DND-41 (cell line): ENCODE results near the gene CACNA1S.

ENCODE experiments used
- ATAC-seq: fragments of 200-7000 bp; cut with Tn5 transposase; 3 replicates; pipeline ENCODE4 v1.9.1; 2021; ENCODE audit warnings: low read depth; ENCODE audit not compliant: insufficient read depth
- DNase-seq: peaks from one replicate; pipeline ENCODE4 v3.0.0-alpha.2; 2020
- H2AFZ ChIP-seq: 2 replicates; pipeline ENCODE4 v1.6.0; 2012; ENCODE audit warnings: low read depth, low read length
- H3K27ac ChIP-seq: 2 replicates; pipeline ENCODE4 v1.5.1; 2012; ENCODE audit warnings: low read length, inconsistent platforms
- H3K27me3 ChIP-seq: fragments of 200-600 bp; sonication (generic); 2 replicates; pipeline ENCODE4 v1.6.0; 2012; ENCODE audit warnings: low read length, mild to moderate bottlenecking, inconsistent platforms; ENCODE audit not compliant: insufficient read depth, poor library complexity
- H3K36me3 ChIP-seq: 2 replicates; pipeline ENCODE4 v1.5.1; 2012; ENCODE audit warnings: low read length, inconsistent platforms; ENCODE audit not compliant: insufficient read depth
- H3K4me1 ChIP-seq: 2 replicates; pipeline ENCODE4 v1.5.1; 2012; ENCODE audit warnings: mild to moderate bottlenecking, low read length; ENCODE audit not compliant: insufficient read depth
- H3K4me2 ChIP-seq: 2 replicates; pipeline ENCODE4 v1.6.0; 2012; ENCODE audit warnings: mild to moderate bottlenecking, moderate library complexity, low read length, inconsistent platforms; ENCODE audit not compliant: insufficient read depth
- H3K4me3 ChIP-seq, 2 experiments: fragments of 200-600 bp in 1 of 2; shearing (Covaris generic) in 1 of 2; 2 replicates each; pipeline ENCODE4 v1.5.1; 2012 to 2016; ENCODE audit warnings: inconsistent platforms in 2 of 2, low read length in 2 of 2, mild to moderate bottlenecking in 2 of 2, low read depth in 1 of 2, moderate library complexity in 1 of 2
- H3K79me2 ChIP-seq: 2 replicates; pipeline ENCODE4 v1.6.0; 2012; ENCODE audit warnings: low read length, inconsistent platforms; ENCODE audit not compliant: insufficient read depth
- H3K9ac ChIP-seq: 2 replicates; pipeline ENCODE4 v1.6.0; 2012; ENCODE audit warnings: low read depth, mild to moderate bottlenecking, inconsistent platforms, low read length, moderate library complexity
- H3K9me3 ChIP-seq: 2 replicates; pipeline ENCODE4 v1.5.1; 2012; ENCODE audit warnings: low read length, moderate library complexity, mild to moderate bottlenecking, inconsistent platforms; ENCODE audit not compliant: insufficient read depth, severe bottlenecking
- H4K20me1 ChIP-seq: 2 replicates; pipeline ENCODE4 v1.6.0; 2012; ENCODE audit warnings: low read length; ENCODE audit not compliant: insufficient read depth
- CTCF ChIP-seq: IDR thresholded peaks from 2 replicates; pipeline ENCODE4 v1.5.1; 2012; ENCODE audit warnings: borderline replicate concordance, low read length, moderate library complexity, mild to moderate bottlenecking; ENCODE audit not compliant: poor library complexity, severe bottlenecking; ENCODE audit errors: extremely low read depth
- EZH2 ChIP-seq: IDR thresholded peaks from 3 replicates; pipeline ENCODE4 v1.6.1; 2012; ENCODE audit warnings: borderline replicate concordance, low read depth, mild to moderate bottlenecking, moderate library complexity, low read length, inconsistent platforms; ENCODE audit not compliant: severe bottlenecking

The CACNA1S gene

GRCh38 chr1:201068976-201069375, 43.2 kb downstream of the CACNA1S start:
- no peak for DNase-seq
- no peaks in the 10 kb centered on the region for H3K9me3 ChIP-seq
- TF ChIP-seq EZH2 (no peak), CTCF (no peak)
- H3K4me1 ChIP-seq = no peaks in the 10 kb centered on the region
- no peaks in the 10 kb centered on the region for H3K36me3 ChIP-seq
- no peak overlapping the region for H3K9ac ChIP-seq
- H3K4me2 ChIP-seq = no peak overlapping the region
- no peak overlapping the region for H3K27ac ChIP-seq
- H2AFZ ChIP-seq = no peak overlapping the region
- H3K27me3 ChIP-seq = peaks cover 8% of the 10 kb centered on the region
- no peak; the same call in 2 of the 3 replicates for ATAC-seq
- no peaks in the 10 kb centered on the region for H3K79me2 ChIP-seq
- H3K4me3 ChIP-seq = no peak overlapping the region
- no peaks in the 10 kb centered on the region; the same call in 1 of the 2 replicates for H4K20me1 ChIP-seq

- TF ChIP-seq CTCF (no peak), EZH2 (no peak)
Measured at GRCh38 chr1:201066986-201067385, 45.2 kb downstream of the CACNA1S start.

GRCh38 chr1:201065686-201066085, 46.5 kb downstream of the CACNA1S start:
- DNase-seq (no peak), ATAC-seq (no peak)
- Histone ChIP-seq H3K27ac (no peak overlapping the region), H3K4me1 (no peaks in the 10 kb centered on the region), H2AFZ (no peak overlapping the region), H3K9me3 (no peaks in the 10 kb centered on the region), H4K20me1 (no peaks in the 10 kb centered on the region; the same call in 1 of the 2 replicates), H3K4me2 (no peak overlapping the region), H3K9ac (no peak overlapping the region), H3K4me3 (no peak overlapping the region), H3K79me2 (no peaks in the 10 kb centered on the region), H3K36me3 (no peaks in the 10 kb centered on the region), H3K27me3 (peaks cover 8% of the 10 kb centered on the region)
- TF ChIP-seq CTCF = no peak
- TF ChIP-seq EZH2 = no peak

More at GRCh38 chr1:201066986-201067385, 45.2 kb downstream of the CACNA1S start:
- Histone ChIP-seq H3K79me2 (no peaks in the 10 kb centered on the region), H3K27ac (no peak overlapping the region), H3K9ac (no peak overlapping the region), H4K20me1 (no peaks in the 10 kb centered on the region; the same call in 1 of the 2 replicates), H3K27me3 (peaks cover 8% of the 10 kb centered on the region), H3K4me2 (no peak overlapping the region), H2AFZ (no peak overlapping the region), H3K9me3 (no peaks in the 10 kb centered on the region), H3K4me1 (no peaks in the 10 kb centered on the region), H3K36me3 (no peaks in the 10 kb centered on the region), H3K4me3 (no peak overlapping the region)
- no peak for ATAC-seq
- no peak for DNase-seq

- ATAC-seq (no peak), DNase-seq (no peak)
- Histone ChIP-seq H4K20me1 (no peaks in the 10 kb centered on the region; the same call in 1 of the 2 replicates), H3K4me2 (no peak overlapping the region), H3K4me3 (no peak overlapping the region), H3K27me3 (peaks cover 5% of the 10 kb centered on the region), H2AFZ (no peak overlapping the region), H3K9ac (no peak overlapping the region), H3K36me3 (no peaks in the 10 kb centered on the region), H3K4me1 (no peaks in the 10 kb centered on the region), H3K79me2 (no peaks in the 10 kb centered on the region), H3K9me3 (no peaks in the 10 kb centered on the region), H3K27ac (no peak overlapping the region)
- no peak for TF ChIP-seq EZH2
- no peak for TF ChIP-seq CTCF
Measured at GRCh38 chr1:201064806-201065205, 47.4 kb downstream of the CACNA1S start.
